HepG2 (cell line): ENCODE results near the gene TMEM9. TPM values are rescaled to one million over a fixed set of nuclear protein-coding genes. Genes with fewer than 3 reads are reported as not detected.
A peak's percentile ranks its signal among the peaks of the same experiment; 100 is the strongest.

Source experiments
- ATAC-seq: fragments of 200-7000 bp; cut with Tn5 transposase; 3 replicates; pipeline ENCODE4 v1.9.1; 2020; ENCODE audit warnings: mild to moderate bottlenecking, moderate library complexity
- BruUV-seq: library from RNA; stranded (reverse); fragments of 400-500 nt; replicated peaks from 2 replicates; lab custom pipeline; 2021; lab: Mats Ljungman, UMichigan
- CTCF ChIA-PET: fragments of 300-600 bp; formaldehyde crosslinking; extraction: SDS; loops from one replicate; lab custom pipeline; 2021; ENCODE audit warnings: low total read pairs, inconsistent platforms, low intra/inter-chr PET ratio; lab: Yijun Ruan, JAX
- POLR2A ChIA-PET: fragments of 350-600 bp; sonication (Branson Sonifier 250); formaldehyde crosslinking; loops from one replicate; lab custom pipeline; 2020; ENCODE audit warnings: antibody characterized with exemption, inconsistent platforms; lab: Yijun Ruan, JAX
- DNase-seq: peaks from one replicate; pipeline ENCODE4 v3.0.0-alpha.2; 2015; ENCODE audit warnings: low spot score
- FAIRE-seq: peaks from 3 replicates; lab custom pipeline; 2011; peaks lifted over from hg19 to GRCh38; lab: Jason Lieb, UNC
- H2AFZ ChIP-seq: one replicate; pipeline ENCODE4 v1.6.1; 2011; ENCODE audit warnings: low read length, inconsistent platforms
- H3K27ac ChIP-seq: fragments of 300-600 bp; 3 replicates; pipeline ENCODE4 v1.8.0; 2011; ENCODE audit warnings: mixed run types, mild to moderate bottlenecking, mixed read lengths, low read length, inconsistent platforms; ENCODE audit not compliant: insufficient read depth; ENCODE audit errors: extremely low read length
- H3K27me3 ChIP-seq, 2 experiments: fragments of 200-600 bp in 1 of 2; 2 replicates in 1 of 2; 3 replicates in 1 of 2; pipeline versions ENCODE4 v1.6.0 to v1.8.0; 2011; ENCODE audit warnings: low read length in 2 of 2, mild to moderate bottlenecking in 2 of 2, moderate library complexity in 2 of 2, inconsistent platforms in 1 of 2; ENCODE audit not compliant: insufficient read depth in 2 of 2, control insufficient read depth in 1 of 2
- H3K36me3 ChIP-seq, 2 experiments: fragments of 200-600 bp in 1 of 2; replicated peaks in 1 of 2; 2 replicates in 1 of 2; 3 replicates in 1 of 2; pipeline versions ENCODE4 v1.5.1 to v1.8.0; 2011; ENCODE audit warnings: low read length in 2 of 2, inconsistent platforms in 1 of 2; ENCODE audit not compliant: insufficient read depth in 2 of 2, control insufficient read depth in 1 of 2
- H3K4me1 ChIP-seq: 2 replicates; pipeline ENCODE4 v1.5.1; 2012; ENCODE audit warnings: low read length, inconsistent platforms; ENCODE audit not compliant: insufficient read depth
- H3K4me2 ChIP-seq: 2 replicates; pipeline ENCODE4 v1.6.0; 2011; ENCODE audit warnings: low read depth, low read length, inconsistent platforms
- H3K4me3 ChIP-seq, 3 experiments: fragments of 200-600 bp in 1 of 3; sonication (generic), shearing (Covaris generic) in 1 of 3; replicated peaks in 1 of 3; 2 replicates each; pipeline ENCODE4 v1.5.1; 2011 to 2016; ENCODE audit warnings: low read length in 3 of 3, inconsistent platforms in 2 of 3, low read depth in 2 of 3, mild to moderate bottlenecking in 2 of 3, control low read depth in 1 of 3, mixed read lengths in 1 of 3; ENCODE audit not compliant: insufficient read depth in 1 of 3
- H3K79me2 ChIP-seq: one replicate; pipeline ENCODE4 v1.6.1; 2011; ENCODE audit warnings: low read length, inconsistent platforms; ENCODE audit not compliant: insufficient read depth
- H3K9ac ChIP-seq: 2 replicates; pipeline ENCODE4 v1.6.0; 2011; ENCODE audit warnings: mild to moderate bottlenecking, low read depth, low read length, inconsistent platforms; ENCODE audit not compliant: insufficient read depth
- H3K9me3 ChIP-seq: 2 replicates; pipeline ENCODE4 v1.5.1; 2012; ENCODE audit warnings: mild to moderate bottlenecking, low read length
- H4K20me1 ChIP-seq: 2 replicates; pipeline ENCODE4 v1.6.0; 2011; ENCODE audit warnings: inconsistent platforms, mild to moderate bottlenecking, low read length, moderate library complexity; ENCODE audit not compliant: insufficient read depth
- AGO1 ChIP-seq: fragments of 200-400 bp; formaldehyde crosslinking; IDR thresholded peaks from 2 replicates; pipeline ENCODE4 v1.6.1; 2017; ENCODE audit warnings: mild to moderate bottlenecking, low read depth, low read length, moderate library complexity; ENCODE audit not compliant: poor library complexity, severe bottlenecking
- ATF2 ChIP-seq: sonication (generic); formaldehyde crosslinking; IDR thresholded peaks from 2 replicates; pipeline ENCODE4 v1.4.0; 2020; ENCODE audit warnings: missing genetic modification reagents
- EHMT2 ChIP-seq: fragments of 200-600 bp; sonication (generic); IDR thresholded peaks from 2 replicates; pipeline ENCODE4 v1.7.0; 2017; ENCODE audit warnings: antibody characterized with exemption, low read depth, low read length, borderline replicate concordance
- HINFP ChIP-seq: sonication (generic); formaldehyde crosslinking; IDR thresholded peaks from 2 replicates; pipeline ENCODE4 v1.4.0; 2020; ENCODE audit warnings: low read depth, mild to moderate bottlenecking, missing genetic modification reagents
- RFX5 ChIP-seq: IDR thresholded peaks from 2 replicates; pipeline ENCODE4 v1.6.1; 2011; ENCODE audit warnings: low read depth, low read length, improper control_type of control experiment
- SRSF9 ChIP-seq: fragments of 200-400 bp; formaldehyde crosslinking; IDR thresholded peaks from 2 replicates; pipeline ENCODE4 v1.6.1; 2018; ENCODE audit warnings: borderline replicate concordance, mild to moderate bottlenecking, low read depth, low read length; ENCODE audit not compliant: insufficient read depth, poor library complexity, severe bottlenecking
- TCF12 ChIP-seq, 2 experiments: fragments of 450-650 bp in 1 of 2; sonication (generic) in 1 of 2; formaldehyde crosslinking in 1 of 2; IDR thresholded peaks; 2 replicates each; pipeline versions ENCODE4 v1.6.1 to v1.8.0; 2017 to 2022; ENCODE audit warnings: antibody characterized with exemption in 1 of 2, mild to moderate bottlenecking in 1 of 2, missing genetic modification reagents in 1 of 2, moderate library complexity in 1 of 2
- TMF1 ChIP-seq: sonication (generic); formaldehyde crosslinking; IDR thresholded peaks from 2 replicates; pipeline ENCODE4 v1.8.1; 2022; ENCODE audit warnings: low read depth, missing genetic modification reagents
- ZNF136 ChIP-seq: sonication (generic); formaldehyde crosslinking; IDR thresholded peaks from 2 replicates; pipeline ENCODE4 v1.8.1; 2022; ENCODE audit warnings: low read depth, mild to moderate bottlenecking, moderate library complexity, missing genetic modification reagents
- ZNF274 ChIP-seq: sonication (generic); formaldehyde crosslinking; IDR thresholded peaks from 2 replicates; pipeline ENCODE4 v1.5.1; 2020; ENCODE audit warnings: mild to moderate bottlenecking, missing genetic modification reagents
- ZNF276 ChIP-seq: sonication (generic); formaldehyde crosslinking; IDR thresholded peaks from 2 replicates; pipeline ENCODE4 v1.4.0; 2020; ENCODE audit warnings: mild to moderate bottlenecking, low read depth, missing genetic modification reagents
- ZNF530 ChIP-seq: sonication (generic); formaldehyde crosslinking; IDR thresholded peaks from 2 replicates; pipeline ENCODE4 v1.5.0; 2020; ENCODE audit warnings: low read depth, mild to moderate bottlenecking, missing genetic modification reagents
- WGBS: methylation state at CpG from one replicate; pipeline ENCODE4 v1.1.6; 2017; ENCODE audit warnings: low lambda C conversion rate; 5-methylcytosine and 5-hydroxymethylcytosine counted together
- in situ Hi-C: cut with HindIII; loops from 2 replicates; pipeline ENCODE4 v1.10.0; 2017; ENCODE audit warnings: low pct_unique_long_range_greater_than_20kb; ENCODE audit not compliant: extremely low pct_ligation_motif_present
- intact Hi-C: fragments of 100-400 bp; cut with micrococcal nuclease; formaldehyde crosslinking; loops from one replicate; pipeline ENCODE4 v1.10.0; 2022; ENCODE audit not compliant: unreplicated experiment
- polyA plus RNA-seq, 8 experiments: library from polyadenylated mRNA; depleted of rRNA in 3 of 8; stranded (reverse) in 7 of 8; unstranded in 1 of 8; fragments of >200 nt; fragmentation: Illumina TruSeq in 4 of 8; extraction: Trizol in 4 of 8; gene quantifications; 2 replicates each; pipeline versions ENCODE4 v1.2.1 to v1.2.3, GENCODE V29; 2011 to 2016; ENCODE audit warnings: low read depth in 4 of 8, missing spikeins in 1 of 8, mixed read lengths in 1 of 8; ENCODE audit not compliant: insufficient read depth in 1 of 8
- total RNA-seq, 5 experiments: library from RNA; depleted of rRNA; stranded (reverse); fragments of >200 nt; fragmentation: Illumina TruSeq; extraction: Trizol; gene quantifications; 2 replicates each; pipeline ENCODE4 v1.2.3, GENCODE V29; 2016; ENCODE audit warnings: low read depth in 1 of 5
- TF ChIP-seq, protein P1 (sequence below): IDR thresholded peaks from 2 replicates; pipeline ENCODE4 v1.6.1; 2016; ENCODE audit warnings: missing compliant biosample characterization, missing genetic modification reagents, borderline replicate concordance

Gene TMEM9
- total and polyA plus RNA-seq, 2 of the 13 experiments (the other 11 are each of a cell fraction or from before 2014, with no cell fraction given) = 60.9 to 102 TPM

DNA sequence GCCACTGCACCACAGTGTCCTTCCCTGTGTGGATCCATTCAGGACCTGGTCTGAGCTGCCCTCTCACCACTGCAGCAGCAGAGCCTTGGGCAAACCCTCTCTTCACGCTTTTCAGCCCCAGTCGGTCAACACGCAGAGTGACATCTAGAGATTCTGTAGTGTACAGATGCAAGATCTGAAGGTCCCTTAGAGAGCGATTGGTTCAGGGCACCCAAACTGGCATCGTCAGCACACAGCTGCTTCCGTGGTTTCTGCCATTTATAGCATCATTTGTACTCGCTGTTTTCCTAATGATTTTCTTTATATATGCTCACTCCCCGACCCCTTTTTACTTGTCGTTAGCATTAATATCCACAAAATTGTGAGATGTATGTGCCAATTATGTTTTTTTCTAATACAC, 25.8 kb downstream of the TMEM9 start (continued):
- TF ChIP-seq ZNF276 (CRISPR knock-in tag) (no peak), EHMT2 (no peak), HINFP (CRISPR knock-in tag) (no peak)

DNA sequence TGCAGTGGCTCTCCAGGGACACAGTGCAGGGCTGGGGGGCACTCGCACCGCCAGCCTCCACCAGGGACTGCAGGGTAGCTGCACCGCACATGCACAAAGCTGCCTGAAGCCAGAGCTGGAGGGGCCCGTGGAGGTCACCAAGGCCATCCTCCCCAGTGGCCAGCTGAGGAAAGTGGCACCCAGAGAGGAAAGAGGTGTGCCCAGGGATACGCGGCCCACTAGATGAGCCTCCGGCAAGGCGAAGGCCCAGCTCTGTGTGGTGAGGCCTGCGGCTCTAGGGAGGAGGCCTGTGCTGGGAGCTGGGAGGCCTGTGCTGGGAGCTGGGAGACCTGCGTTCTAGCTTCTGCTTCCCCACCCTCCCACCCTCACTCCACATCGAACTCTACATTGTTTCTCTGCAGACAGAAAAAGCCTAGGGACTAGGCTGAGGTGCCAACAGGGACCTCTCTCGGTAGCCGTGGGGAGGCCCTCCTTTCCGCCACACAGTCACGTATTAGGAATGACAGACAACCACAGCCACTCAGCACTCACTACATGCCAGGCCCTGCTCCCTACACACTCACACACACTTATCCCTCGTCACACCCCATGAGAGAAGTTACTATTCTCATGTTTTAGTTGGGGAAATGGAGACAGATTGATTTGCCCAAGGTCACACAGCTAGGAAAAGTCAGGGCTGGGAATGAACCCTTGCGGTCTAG, 26.4 kb downstream of the TMEM9 start:
- no TSS peak for BruUV-seq
- in situ Hi-C loops (no loop called here), intact Hi-C loops (loop anchor here (5.0 kb wide), 1 partner anchor 94 kb away; no protein-coding TSS in a partner anchor)
- Histone ChIP-seq H3K27ac (no peak overlapping the region), H4K20me1 (no peaks in the 10 kb centered on the region), H2AFZ (no peak overlapping the region), H3K9me3 (no peaks in the 10 kb centered on the region), H3K36me3 (no peaks in the 10 kb centered on the region), H3K9ac (0 out of 2 replicates have a peak overlapping the region, but pooled peaks have one; percentile 22), H3K4me3 (peak overlapping the region in 1 of 3 experiments; percentile 32; a peak in 1 of 6 replicates), H3K4me1 (peaks cover 11% of the 10 kb centered on the region), H3K79me2 (no peaks in the 10 kb centered on the region), H3K4me2 (peak overlapping the region; percentile 23; the same call in 1 of the 2 replicates), H3K27me3 (peaks cover 10 to 43% of the 10 kb centered on the region in 2 experiments)
- 48% methylated on average over 11 of the region's 17 CpGs for WGBS
- CTCF ChIA-PET = interaction anchor here (1.5 kb wide), 1 partner anchor 57 kb away, joined by 4 read pairs; no protein-coding TSS in a partner anchor
- POLR2A ChIA-PET = no interaction called here
- peak; percentile 9 for DNase-seq
- no peak for FAIRE-seq
- peak; percentile 50 for ATAC-seq
- TF ChIP-seq ATF2 (no peak), SRSF9 (no peak), AGO1 (no peak), RFX5 (no peak), ZNF274 (CRISPR knock-in tag) (no peak), TMF1 (CRISPR knock-in tag) (no peak), ZNF136 (CRISPR knock-in tag) (no peak), ZNF530 (no peak), TCF12 (IDR thresholded peaks at IDR 0.05) (no peak), TCF12 (CRISPR knock-in tag; IDR thresholded peaks at IDR 0.05) (no peak)
- TF ChIP-seq, protein P1, sequence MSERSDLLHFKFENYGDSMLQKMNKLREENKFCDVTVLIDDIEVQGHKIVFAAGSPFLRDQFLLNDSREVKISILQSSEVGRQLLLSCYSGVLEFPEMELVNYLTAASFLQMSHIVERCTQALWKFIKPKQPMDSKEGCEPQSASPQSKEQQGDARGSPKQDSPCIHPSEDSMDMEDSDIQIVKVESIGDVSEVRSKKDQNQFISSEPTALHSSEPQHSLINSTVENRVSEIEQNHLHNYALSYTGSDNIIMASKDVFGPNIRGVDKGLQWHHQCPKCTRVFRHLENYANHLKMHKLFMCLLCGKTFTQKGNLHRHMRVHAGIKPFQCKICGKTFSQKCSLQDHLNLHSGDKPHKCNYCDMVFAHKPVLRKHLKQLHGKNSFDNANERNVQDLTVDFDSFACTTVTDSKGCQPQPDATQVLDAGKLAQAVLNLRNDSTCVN (CRISPR knock-in tag) = no peak
